ENCODE measurements around the gene TMEM63C. TPM values are rescaled to one million over a fixed set of nuclear protein-coding genes. Genes with fewer than 3 reads are reported as not detected.

TMEM63C gene
- polyA plus RNA-seq, 1 donor from 2014 or later: 11.1 TPM

- H3K36me3 ChIP-seq (ENCODE audit: insufficient read depth, low read length): no peaks in the 10 kb centered on the region
- H3K9ac ChIP-seq (ENCODE audit: low read length): no peak overlapping the region
- H3K4me2 ChIP-seq (ENCODE audit: low read length): no peak overlapping the region
- no peaks in the 10 kb centered on the region for H4K20me1 ChIP-seq (ENCODE audit: insufficient read depth)
- H3K9me2 ChIP-seq (ENCODE audit: insufficient read depth, low read length): no peaks in the 10 kb centered on the region
- H3K9me3 ChIP-seq (ENCODE audit: low read length): no peaks in the 10 kb centered on the region
- H3K4me3 ChIP-seq (ENCODE audit: low read length): no peak overlapping the region
- H3F3A ChIP-seq (ENCODE audit: insufficient read depth, low read length, poor library complexity, severe bottlenecking): no peaks in the 10 kb centered on the region
- H2AFZ ChIP-seq (ENCODE audit: low read depth, low read length): no peak overlapping the region
- no peak overlapping the region for H3K27ac ChIP-seq (ENCODE audit: low read length)
- TF ChIP-seq EP300 (conservative IDR thresholded peaks at IDR 0.05; ENCODE audit: poor library complexity, severe bottlenecking) (no peak), TAF1 (IDR thresholded peaks at IDR 0.05; ENCODE audit: low read depth) (no peak), SMC3 (conservative IDR thresholded peaks at IDR 0.05; ENCODE audit: poor library complexity) (no peak), MXI1 (conservative IDR thresholded peaks at IDR 0.05; ENCODE audit: poor library complexity, severe bottlenecking) (no peak), RAD21 (conservative IDR thresholded peaks at IDR 0.05) (no peak), CTCF (IDR thresholded peaks at IDR 0.05; ENCODE audit: poor library complexity, severe bottlenecking) (no peak), REST (IDR thresholded peaks at IDR 0.05; ENCODE audit: borderline replicate concordance) (no peak), POLR2AphosphoS5 (IDR thresholded peaks at IDR 0.05) (no peak), EZH2 (IDR thresholded peaks at IDR 0.05; ENCODE audit: borderline replicate concordance, insufficient read depth, low read length, poor library complexity, severe bottlenecking) (no peak)
- H3K79me2 ChIP-seq (replicated peaks; ENCODE audit: insufficient read depth, low read length): no peaks in the 10 kb centered on the region
- H3K27me3 ChIP-seq (ENCODE audit: insufficient read depth, low read depth, low read length): no peaks in the 10 kb centered on the region
These were observed 20.1 kb downstream of the TMEM63C start for GRCh38 chr14:77201696-77202095.

- H3K27ac ChIP-seq (ENCODE audit: low read length): peak overlapping the region; percentile 72
These were observed 22.2 kb downstream of the TMEM63C start for GRCh38 chr14:77203611-77204458.

More at GRCh38 chr14:77203611-77204458, 22.2 kb downstream of the TMEM63C start:
- Histone ChIP-seq H3K27me3 (ENCODE audit: insufficient read depth, low read depth, low read length) (no peaks in the 10 kb centered on the region), H3K79me2 (replicated peaks; ENCODE audit: insufficient read depth, low read length) (no peaks in the 10 kb centered on the region), H3K4me3 (ENCODE audit: low read length) (peak overlapping the region; percentile 13), H3K36me3 (ENCODE audit: insufficient read depth, low read length) (no peaks in the 10 kb centered on the region), H3K9me2 (ENCODE audit: insufficient read depth, low read length) (no peaks in the 10 kb centered on the region), H3K9me3 (ENCODE audit: low read length) (no peaks in the 10 kb centered on the region), H2AFZ (ENCODE audit: low read depth, low read length) (no peak overlapping the region), H3F3A (ENCODE audit: insufficient read depth, low read length, poor library complexity, severe bottlenecking) (no peaks in the 10 kb centered on the region), H3K9ac (ENCODE audit: low read length) (peak overlapping the region; percentile 44), H4K20me1 (ENCODE audit: insufficient read depth) (no peaks in the 10 kb centered on the region), H3K4me2 (ENCODE audit: low read length) (no peak overlapping the region)
- TF ChIP-seq SMC3 (conservative IDR thresholded peaks at IDR 0.05; ENCODE audit: poor library complexity) (peak; percentile 17), CTCF (IDR thresholded peaks at IDR 0.05; ENCODE audit: poor library complexity, severe bottlenecking) (no peak)

Measured in neural cell (in vitro differentiated cells).